GM19372 (cell line): ENCODE measurements around the gene RNF10.

Experiments used
- ATAC-seq: cut with Tn5 transposase; IDR thresholded peaks from one replicate; pipeline ENCODE4 v1.9.1; 2021; ENCODE audit warnings: mild to moderate bottlenecking, low read depth, moderate library complexity; ENCODE audit not compliant: unreplicated experiment

RNF10 gene

GRCh38 chr12:120574106-120574505 lies 40.0 kb downstream of the RNF10 start:
- no peak for ATAC-seq

- no peak for ATAC-seq
These were observed 45.0 kb downstream of the RNF10 start for GRCh38 chr12:120579179-120579578.

GRCh38 chr12:120580787-120581723 lies 46.9 kb downstream of the RNF10 start, which contains the start of gene POP5:
Gene POP5, minus strand, starts transcription at chr12:120581402. Its CDS starts 40 bp downstream, at chr12:120581362.
- peak; percentile 92 for ATAC-seq

- no peak for ATAC-seq
These were observed 47.8 kb downstream of the RNF10 start for GRCh38 chr12:120581998-120582397.

- ATAC-seq = no peak
These were observed 49.4 kb downstream of the RNF10 start for GRCh38 chr12:120583478-120584030.

- ATAC-seq = no peak
These were observed 50.4 kb downstream of the RNF10 start for GRCh38 chr12:120584343-120585149.

- no peak for ATAC-seq
These were observed 52.0 kb downstream of the RNF10 start for GRCh38 chr12:120586206-120586605.

- no peak for ATAC-seq
These were observed 52.7 kb downstream of the RNF10 start for GRCh38 chr12:120586860-120587259.

GRCh38 chr12:120588371-120588770 lies 54.2 kb downstream of the RNF10 start:
- no peak for ATAC-seq

GRCh38 chr12:120588948-120589930 lies 55.1 kb downstream of the RNF10 start:
- no peak for ATAC-seq

GRCh38 chr12:120590741-120591407 lies 56.7 kb downstream of the RNF10 start:
- no peak for ATAC-seq

- ATAC-seq = no peak
These were observed 58.2 kb downstream of the RNF10 start for GRCh38 chr12:120592121-120593049.

- no peak for ATAC-seq
These were observed 62.7 kb downstream of the RNF10 start for GRCh38 chr12:120596901-120597300.

GRCh38 chr12:120597861-120598260 lies 63.7 kb downstream of the RNF10 start:
- no peak for ATAC-seq

GRCh38 chr12:120598674-120599463 lies 64.7 kb downstream of the RNF10 start:
- no peak for ATAC-seq

GRCh38 chr12:120599672-120600552 lies 65.8 kb downstream of the RNF10 start:
- no peak for ATAC-seq
